Caki2 (cell line): ENCODE data around the gene RGR. TPM values are rescaled to one million over a fixed set of nuclear protein-coding genes. Genes with fewer than 3 reads are reported as not detected.

Experiments used
- total RNA-seq: library from RNA; depleted of rRNA; stranded (reverse); fragments of >200 nt; shearing (Covaris generic); gene quantifications from 2 replicates; pipeline ENCODE4 v1.2.3, GENCODE V29; 2014; ENCODE audit warnings: low replicate concordance; rRNA removed

RGR gene
- total RNA-seq, 1 experiment from 2014 or later = not detected

Other genes with a start within 250 kb of the RGR start
- gene GHITM, start 105.5 kb upstream of the RGR start, total RNA-seq = 204 and 205 TPM in 2 replicates
- gene GPR15LG, start 71.3 kb upstream of the RGR start, total RNA-seq = not detected in 2 replicates
- 0.64 TPM in 1 of 2 replicates, not detected in the other for gene CDHR1, start 50.5 kb upstream of the RGR start, total RNA-seq
- gene LRIT2, start 19.5 kb upstream of the RGR start, total RNA-seq = not detected in 2 replicates
- not detected in 2 replicates for gene LRIT1, start 3.5 kb upstream of the RGR start, total RNA-seq
- 9.5 and 24.9 TPM in 2 replicates for gene CCSER2, start 83.5 kb downstream of the RGR start, total RNA-seq